Kidney (tissue), 14 donors: ENCODE measurements around the gene STOX1. TPM values are rescaled to one million over a fixed set of nuclear protein-coding genes. Genes with fewer than 3 reads are reported as not detected.
"Not testable (repeated sequence)": the region's sequence is repeated elsewhere in the genome, so short reads cannot be mapped to it uniquely, and the experiment has no call there.

Source experiments
- DNase-seq, 5 donors: peaks; one replicate each; pipeline ENCODE4 v3.0.0-alpha.2; 2013 to 2020
- FAIRE-seq: peaks from 2 replicates; lab custom pipeline; 2012; peaks lifted over from hg19 to GRCh38; lab: Jason Lieb, UNC
- H3K27ac ChIP-seq, 2 donors: one replicate each; pipeline ENCODE4 v1.7.0; 2013; ENCODE audit warnings: low read depth in 2 of 2, low read length in 2 of 2, inconsistent platforms in 1 of 2
- H3K27me3 ChIP-seq: one replicate; pipeline ENCODE4 v1.7.1; 2013; ENCODE audit warnings: low read length, inconsistent platforms; ENCODE audit not compliant: control insufficient read depth, insufficient read depth
- H3K36me3 ChIP-seq, 3 donors: one replicate each; pipeline versions ENCODE4 v1.7.0 to v1.7.1; 2013; ENCODE audit warnings: low read length in 3 of 3, control low read depth in 1 of 3, inconsistent platforms in 1 of 3; ENCODE audit not compliant: insufficient read depth in 3 of 3, control insufficient read depth in 2 of 3
- H3K4me1 ChIP-seq, 3 donors: one replicate each; pipeline versions ENCODE4 v1.7.0 to v1.7.1; 2013; ENCODE audit warnings: low read length in 3 of 3, inconsistent platforms in 1 of 3, low read depth in 1 of 3; ENCODE audit not compliant: control insufficient read depth in 2 of 3, insufficient read depth in 2 of 3
- H3K4me3 ChIP-seq, 3 donors: one replicate each; pipeline versions ENCODE4 v1.7.0 to v1.8.1; 2013; ENCODE audit warnings: low read length in 3 of 3, control low read depth in 1 of 3, inconsistent platforms in 1 of 3
- H3K9ac ChIP-seq, 3 donors: one replicate each; pipeline versions ENCODE4 v1.7.0 to v1.7.1; 2013; ENCODE audit warnings: low read length in 3 of 3, control low read depth in 1 of 3, inconsistent platforms in 1 of 3
- H3K9me3 ChIP-seq, 3 donors: one replicate each; pipeline versions ENCODE4 v1.7.0 to v1.7.1; 2013; ENCODE audit warnings: low read length in 3 of 3, control low read depth in 1 of 3, inconsistent platforms in 1 of 3; ENCODE audit not compliant: control insufficient read depth in 2 of 3, insufficient read depth in 1 of 3
- intact Hi-C: fragments of 100-400 bp; cut with DNase I; formaldehyde crosslinking; loops from one replicate; pipeline ENCODE4 v1.11.1; 2022
- polyA plus RNA-seq: library from polyadenylated mRNA; stranded (reverse); fragments of 350-450 nt; fragmentation: Illumina TruSeq; extraction: RNeasy Lipid Tissue Mini Kit (QIAGEN cat#74804); gene quantifications from one replicate; pipeline ENCODE4 v1.2.3, GENCODE V29; 2014; ENCODE audit warnings: low read depth, low replicate concordance; ENCODE audit not compliant: insufficient read depth
- total RNA-seq: library from RNA; stranded (reverse); fragmentation: NEBNext Ultra II Directional; extraction: Animal tissue kit (Norgen Biotek cat#: 25700); gene quantifications from one replicate; pipeline ENCODE4 v1.2.1, GENCODE V29; 2021
- TF ChIP-seq, protein P1 (sequence below): IDR thresholded peaks from 3 replicates; pipeline ENCODE4 v1.5.1; 2012; ENCODE audit warnings: mild to moderate bottlenecking, moderate library complexity, borderline replicate concordance; ENCODE audit not compliant: insufficient read depth; ENCODE audit errors: extremely low read depth
- donor health status: control.
- donor health status: control.
- donor health status: control.
- donor health status: control.
- donor health status: control.
- donor health status: DM: yes; HTN: yes; CAD: no.
- donor health status: Normal renal cell carcinoma (clear cell type).

The STOX1 gene
- total and polyA plus RNA-seq, 2 donors from 2014 or later = 1.5 TPM

DNA sequence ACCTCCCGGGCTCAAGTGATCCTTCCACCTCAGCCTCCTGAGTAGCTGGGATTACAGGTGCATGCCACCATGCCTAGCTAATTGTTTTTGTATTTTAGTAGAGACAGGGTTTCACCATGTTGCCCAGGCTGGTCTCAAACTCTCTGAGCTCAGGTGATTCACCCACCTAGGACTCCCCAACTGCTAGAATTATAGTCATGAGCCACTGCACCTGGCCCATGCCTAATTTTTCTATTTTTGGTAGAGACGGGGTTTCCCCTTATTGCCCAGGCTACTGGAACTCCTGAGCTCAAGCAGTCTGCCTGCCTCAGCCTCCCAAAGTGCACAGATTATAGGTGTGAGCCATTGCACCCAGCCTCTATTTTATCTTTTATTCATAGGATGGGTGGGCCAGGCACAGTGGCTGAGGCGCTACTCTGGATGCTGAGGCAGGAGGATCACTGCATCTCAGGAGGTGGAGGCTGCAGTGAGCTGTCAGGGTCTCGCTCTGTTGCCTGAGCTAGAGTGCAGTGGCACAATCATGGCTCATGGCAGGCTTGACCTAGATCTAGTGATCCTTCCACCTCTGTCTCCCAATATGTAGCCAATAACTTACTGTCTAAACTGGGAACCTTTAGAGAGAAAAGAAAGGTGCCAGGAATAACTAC is 31.3 kb upstream of the STOX1 start:
- H3K27ac ChIP-seq = no peak overlapping the region
- H3K4me3 ChIP-seq = no peak overlapping the region
- TF ChIP-seq, protein P1, sequence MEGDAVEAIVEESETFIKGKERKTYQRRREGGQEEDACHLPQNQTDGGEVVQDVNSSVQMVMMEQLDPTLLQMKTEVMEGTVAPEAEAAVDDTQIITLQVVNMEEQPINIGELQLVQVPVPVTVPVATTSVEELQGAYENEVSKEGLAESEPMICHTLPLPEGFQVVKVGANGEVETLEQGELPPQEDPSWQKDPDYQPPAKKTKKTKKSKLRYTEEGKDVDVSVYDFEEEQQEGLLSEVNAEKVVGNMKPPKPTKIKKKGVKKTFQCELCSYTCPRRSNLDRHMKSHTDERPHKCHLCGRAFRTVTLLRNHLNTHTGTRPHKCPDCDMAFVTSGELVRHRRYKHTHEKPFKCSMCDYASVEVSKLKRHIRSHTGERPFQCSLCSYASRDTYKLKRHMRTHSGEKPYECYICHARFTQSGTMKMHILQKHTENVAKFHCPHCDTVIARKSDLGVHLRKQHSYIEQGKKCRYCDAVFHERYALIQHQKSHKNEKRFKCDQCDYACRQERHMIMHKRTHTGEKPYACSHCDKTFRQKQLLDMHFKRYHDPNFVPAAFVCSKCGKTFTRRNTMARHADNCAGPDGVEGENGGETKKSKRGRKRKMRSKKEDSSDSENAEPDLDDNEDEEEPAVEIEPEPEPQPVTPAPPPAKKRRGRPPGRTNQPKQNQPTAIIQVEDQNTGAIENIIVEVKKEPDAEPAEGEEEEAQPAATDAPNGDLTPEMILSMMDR = no peak
- no peaks in the 10 kb centered on the region for H3K4me1 ChIP-seq
- no peak overlapping the region for H3K9ac ChIP-seq
- peaks cover 0 to 9% (median 2%) of the 10 kb centered on the region in 3 donors for H3K36me3 ChIP-seq
- DNase-seq (no peak), FAIRE-seq (no peak)
- intact Hi-C loops = no loop called here
- no peaks in the 10 kb centered on the region for H3K9me3 ChIP-seq
- no peaks in the 10 kb centered on the region for H3K27me3 ChIP-seq

DNA sequence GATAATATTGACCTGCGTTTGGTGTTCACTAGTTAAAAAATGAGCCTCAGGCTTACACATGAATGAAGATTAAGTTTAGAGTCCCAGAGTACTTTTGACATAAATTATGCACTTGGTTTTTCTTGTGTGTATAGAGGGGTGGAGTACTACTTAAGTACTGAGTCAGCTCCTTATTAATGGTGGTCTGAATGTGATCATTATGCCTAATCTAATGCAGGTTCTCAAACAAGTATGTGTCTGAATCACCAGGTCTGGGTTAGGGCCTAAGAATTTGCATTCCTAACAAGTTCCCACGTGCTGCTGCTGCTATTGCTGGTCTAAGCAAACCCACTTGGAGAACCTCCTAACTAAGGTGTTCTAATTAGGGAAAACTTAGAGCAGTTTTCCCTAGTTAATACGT is 30.7 kb upstream of the STOX1 start:
- H3K27me3 ChIP-seq = no peaks in the 10 kb centered on the region
- H3K9me3 ChIP-seq = no peaks in the 10 kb centered on the region
- peaks cover 0 to 9% (median 2%) of the 10 kb centered on the region in 3 donors for H3K36me3 ChIP-seq
- no peak overlapping the region for H3K9ac ChIP-seq
- no peak overlapping the region for H3K27ac ChIP-seq
- intact Hi-C loops = no loop called here
- DNase-seq = no peak
- no peak for FAIRE-seq
- no peak overlapping the region for H3K4me3 ChIP-seq
- no peaks in the 10 kb centered on the region for H3K4me1 ChIP-seq
- TF ChIP-seq, protein P1 = no peak

DNA sequence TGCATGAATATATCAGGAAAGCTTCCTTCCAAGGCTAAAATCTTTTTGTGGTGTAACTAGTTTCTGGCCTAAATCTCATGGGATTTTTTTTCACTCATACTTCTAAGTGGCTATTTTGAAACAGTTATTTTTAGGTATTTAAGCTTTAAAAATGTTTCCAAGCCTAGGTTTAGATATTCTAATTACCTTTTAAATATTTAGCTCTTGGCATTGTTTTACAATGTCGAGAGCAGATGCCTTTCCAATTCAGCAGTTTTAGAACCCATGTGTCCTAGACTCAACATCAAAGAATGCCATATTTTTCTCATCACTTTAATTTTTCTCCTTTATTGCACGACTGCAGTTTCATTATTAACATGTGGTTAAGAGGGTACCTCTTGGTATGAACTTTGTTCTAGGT is 27.1 kb upstream of the STOX1 start:
- DNase-seq (no peak), FAIRE-seq (no peak)
- Histone ChIP-seq H3K9ac (no peak overlapping the region), H3K27ac (no peak overlapping the region), H3K27me3 (no peaks in the 10 kb centered on the region), H3K4me1 (no peaks in the 10 kb centered on the region), H3K4me3 (no peak overlapping the region), H3K9me3 (no peaks in the 10 kb centered on the region), H3K36me3 (peaks cover 0 to 7% (median 0%) of the 10 kb centered on the region in 3 donors)
- TF ChIP-seq, protein P1 = no peak
- intact Hi-C loops = no loop called here

DNA sequence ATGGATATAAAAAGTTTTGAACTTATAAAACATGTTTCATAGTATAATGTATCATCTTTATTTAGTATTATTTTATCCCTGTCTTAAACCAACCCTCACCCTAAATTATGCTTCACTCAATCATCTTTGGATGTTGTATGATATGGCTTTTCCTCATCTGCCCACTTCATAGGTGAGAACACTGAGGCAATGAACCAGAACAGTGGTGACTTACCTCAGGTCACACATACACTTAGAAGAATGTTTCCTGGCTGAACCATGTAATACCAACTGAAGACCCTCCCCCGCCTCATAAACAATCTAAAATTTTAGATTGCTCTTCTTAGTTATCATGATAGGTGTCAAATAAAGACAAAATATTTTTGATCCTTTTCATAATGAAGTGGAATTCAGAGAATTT is 22.6 kb upstream of the STOX1 start:
- no peaks in the 10 kb centered on the region for H3K27me3 ChIP-seq
- no peak overlapping the region for H3K4me3 ChIP-seq
- no peaks in the 10 kb centered on the region for H3K9me3 ChIP-seq
- no peak for DNase-seq
- intact Hi-C loops = no loop called here
- no peaks in the 10 kb centered on the region for H3K36me3 ChIP-seq
- no peak overlapping the region for H3K27ac ChIP-seq
- no peaks in the 10 kb centered on the region for H3K4me1 ChIP-seq
- TF ChIP-seq, protein P1 = no peak
- FAIRE-seq = no peak
- no peak overlapping the region for H3K9ac ChIP-seq

DNA sequence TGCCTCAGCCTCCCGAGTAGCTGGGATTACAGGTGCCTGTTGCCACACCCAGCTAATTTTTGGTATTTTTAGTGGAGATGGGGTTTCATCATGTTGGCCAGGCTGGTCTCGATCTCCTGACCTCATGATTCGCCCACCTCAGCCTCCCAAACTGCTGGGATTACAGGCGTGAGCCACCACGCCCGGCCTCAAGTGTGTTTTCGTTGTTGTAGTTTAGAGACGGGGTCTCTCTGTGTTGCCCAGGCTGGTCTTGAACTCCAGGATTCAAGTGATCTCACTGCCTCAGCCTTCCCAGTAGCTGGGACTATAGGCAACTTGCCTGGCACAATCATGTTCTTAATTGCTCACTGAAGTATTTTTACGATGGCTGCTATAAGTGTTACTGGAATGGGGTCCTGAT is 16.5 kb upstream of the STOX1 start:
- H3K9me3 ChIP-seq, FAIRE-seq, H3K36me3 ChIP-seq, intact Hi-C loops, H3K27ac ChIP-seq, H3K4me1 ChIP-seq, DNase-seq, H3K27me3 ChIP-seq, H3K9ac ChIP-seq, H3K4me3 ChIP-seq: not testable (repeated sequence)
